Pancreas (tissue), 10 donors: ENCODE data around the gene POMGNT2. TPM values are rescaled to one million over a fixed set of nuclear protein-coding genes. Genes with fewer than 3 reads are reported as not detected.

ENCODE experiments used
- ATAC-seq, 4 donors: fragments of 200-7000 bp; cut with Tn5 transposase; one replicate each; pipeline versions ENCODE4 v1.8.0 to v1.9.1; 2020; ENCODE audit warnings: mild to moderate bottlenecking in 4 of 4, moderate library complexity in 4 of 4
- DNase-seq, 6 donors: peaks; one replicate each; pipeline ENCODE4 v3.0.0-alpha.2; 2020
- FAIRE-seq: peaks from 2 replicates; lab custom pipeline; 2012; peaks lifted over from hg19 to GRCh38; lab: Jason Lieb, UNC
- H3K27ac ChIP-seq, 4 donors: fragments of 200-600 bp; sonication (generic); 1 replicate in 3 of 4; 2 replicates in 1 of 4; pipeline versions ENCODE4 v1.5.0 to v1.8.0; 2020
- H3K27me3 ChIP-seq, 4 donors: fragments of 200-600 bp; one replicate each; pipeline ENCODE4 v1.8.0; 2021
- H3K36me3 ChIP-seq, 3 donors: fragments of 200-600 bp; sonication (generic) in 1 of 3; one replicate each; pipeline versions ENCODE4 v1.5.0 to v1.8.0; 2020 to 2021
- H3K4me1 ChIP-seq, 3 donors: fragments of 200-600 bp; one replicate each; pipeline ENCODE4 v1.8.0; 2021
- H3K4me3 ChIP-seq, 4 donors: fragments of 200-600 bp; sonication (generic) in 2 of 4; one replicate each; pipeline versions ENCODE4 v1.5.0 to v1.8.0; 2020 to 2021
- H3K9me3 ChIP-seq, 4 donors: fragments of 200-600 bp; one replicate each; pipeline ENCODE4 v1.8.0; 2021
- CTCF ChIP-seq, 4 donors: fragments of 200-600 bp; sonication (generic) in 3 of 4; IDR thresholded peaks; one replicate each; pipeline versions ENCODE4 v1.5.0 to v1.8.0; 2021; ENCODE audit warnings: antibody characterized with exemption in 4 of 4
- WGBS, 2 donors: extraction: QIAGEN DNeasy Blood & Tissue Kit; methylation state at CpG; one replicate each; pipeline ENCODE4 v1.1.7; 2013; 5-methylcytosine and 5-hydroxymethylcytosine counted together
- intact Hi-C, 3 donors: fragments of 100-400 bp; cut with DNase I; formaldehyde crosslinking; loops; one replicate each; pipeline versions ENCODE4 v1.11.1 to v1.14.2; 2022
- polyA plus RNA-seq, 2 donors: library from polyadenylated mRNA; stranded (reverse); fragments of 200-250 nt; gene quantifications; one replicate each; pipeline ENCODE4 v1.2.3, GENCODE V29; 2013
- total RNA-seq, 6 donors: library from RNA; stranded (reverse); fragmentation: NEBNext Ultra II Directional in 4 of 6; extraction: Animal tissue kit (Norgen Biotek cat#: 25700) in 4 of 6; gene quantifications; one replicate each; pipeline versions ENCODE4 v1.2.1 to v1.2.4, GENCODE V29; 2021 to 2023
- donor health status: healthy with polysubstance abuse.
- donor health status: DM: no; HTN: no; CAD: no; lungs with moderate emphysema.
- donor health status: DM: no; HTN: no; CAD: no.
- donor health status: control.
- donor health status: control.
- donor health status: Bipolar disorder and iron deficiency.
- donor health status: DM: yes; HTN: yes; CAD: no.
- donor health status: DM: no; HTN: no; CAD: no.
- donor health status: DM: no; HTN: no; CAD: no.
- donor health status: DM: yes; HTN: yes; CAD: no.

POMGNT2 gene
- total and polyA plus RNA-seq, 8 donors, result 4.4 to 13.5 (median 7.8) TPM

DNA sequence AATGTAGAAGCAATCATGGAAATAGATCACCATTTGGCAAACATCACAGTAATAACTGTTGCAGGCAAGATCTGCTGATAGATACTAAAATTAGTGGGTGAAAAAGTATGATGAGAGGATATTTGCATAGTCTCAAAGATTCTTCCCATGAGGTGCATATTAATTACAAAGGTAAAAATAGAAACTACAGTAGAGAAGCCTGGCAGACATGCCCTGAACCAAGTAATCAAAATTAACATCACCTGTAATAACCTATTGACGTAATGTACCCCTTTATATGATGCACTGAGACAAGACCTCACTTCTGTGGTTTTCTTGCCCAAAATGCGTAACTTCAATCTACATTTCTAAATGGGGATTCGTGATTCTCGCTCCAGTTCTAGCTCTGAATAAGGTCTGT, 14.4 kb downstream of the POMGNT2 start:
- Histone ChIP-seq H3K36me3 (no peaks in the 10 kb centered on the region), H3K4me1 (peaks cover 0 to 3% (median 0%) of the 10 kb centered on the region in 3 donors), H3K9me3 (no peaks in the 10 kb centered on the region), H3K27ac (no peak overlapping the region), H3K4me3 (no peak overlapping the region), H3K27me3 (no peaks in the 10 kb centered on the region)
- 97% methylated on average over 4 of the region's 4 CpGs for WGBS, 2 donors
- DNase-seq (no peak), FAIRE-seq (no peak), ATAC-seq (no peak)
- intact Hi-C loops, result no loop called here
- no peak for TF ChIP-seq CTCF (IDR thresholded peaks at IDR 0.05)

DNA sequence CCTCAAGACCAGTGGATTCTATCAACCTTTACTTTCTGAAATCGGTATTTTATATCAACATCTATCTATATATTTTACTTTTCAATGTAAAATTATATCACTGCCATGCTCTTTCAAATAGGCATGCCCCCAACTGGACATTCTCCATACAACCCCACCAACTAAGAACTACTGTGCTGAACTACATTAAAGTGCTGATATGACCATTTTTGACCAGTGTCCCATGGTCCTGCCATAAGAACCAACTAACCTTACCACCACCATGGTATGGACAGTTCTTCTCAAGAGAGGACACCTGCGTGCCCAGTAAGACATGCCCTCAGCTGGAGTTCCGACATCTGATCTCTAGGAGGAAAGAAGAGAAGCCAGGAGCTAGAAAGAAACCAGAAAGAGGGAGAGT, 15.6 kb downstream of the POMGNT2 start:
- Histone ChIP-seq H3K36me3 (no peaks in the 10 kb centered on the region), H3K4me1 (peaks cover 0 to 3% (median 0%) of the 10 kb centered on the region in 3 donors), H3K4me3 (no peak overlapping the region), H3K27me3 (no peaks in the 10 kb centered on the region), H3K9me3 (no peaks in the 10 kb centered on the region), H3K27ac (no peak overlapping the region)
- DNase-seq (no peak), FAIRE-seq (no peak), ATAC-seq (no peak)
- no peak for TF ChIP-seq CTCF (IDR thresholded peaks at IDR 0.05)
- 93% methylated on average over 3 of the region's 3 CpGs for WGBS, 2 donors
- intact Hi-C loops, result no loop called here

- H3K27me3 ChIP-seq, result no peaks in the 10 kb centered on the region
- FAIRE-seq, result no peak
- no peak for DNase-seq
- H3K9me3 ChIP-seq, result no peaks in the 10 kb centered on the region
- no peak for TF ChIP-seq CTCF (IDR thresholded peaks at IDR 0.05)
- no peak for ATAC-seq
- peaks cover 0 to 3% (median 0%) of the 10 kb centered on the region in 3 donors for H3K4me1 ChIP-seq
- intact Hi-C loops, result no loop called here
- no peaks in the 10 kb centered on the region for H3K36me3 ChIP-seq
- WGBS, 2 donors, result 91 to 93% methylated on average over 4 of the region's 4 CpGs
- H3K27ac ChIP-seq, result no peak overlapping the region
- no peak overlapping the region for H3K4me3 ChIP-seq
Measured at GRCh38 chr3:43089081-43089480, 16.8 kb downstream of the POMGNT2 start.

DNA sequence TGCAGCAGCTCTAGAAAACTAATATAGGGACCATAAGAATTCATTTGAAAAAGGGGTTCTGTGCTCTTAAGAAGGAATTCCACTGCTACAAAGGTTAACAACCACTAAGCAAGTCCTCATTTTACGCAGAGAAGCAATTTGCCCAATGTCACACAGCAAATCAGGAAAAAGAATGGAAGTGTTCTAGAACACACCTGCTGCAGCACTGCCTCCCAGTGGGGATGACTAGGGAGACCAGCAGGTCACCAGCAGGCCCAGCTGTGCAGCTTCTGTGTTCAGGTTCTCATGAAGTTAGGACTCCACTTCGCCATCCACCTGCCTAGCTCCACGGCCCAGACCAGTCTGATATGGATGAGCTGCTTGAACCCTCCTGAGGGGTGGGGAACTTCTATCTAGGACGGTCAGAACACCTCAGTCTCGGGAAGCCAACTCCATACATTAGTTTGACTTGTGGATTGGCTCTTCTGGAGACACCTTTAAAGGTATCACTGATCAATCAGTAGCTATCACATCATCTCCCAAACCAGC, 18.6 kb downstream of the POMGNT2 start:
- no peaks in the 10 kb centered on the region for H3K27me3 ChIP-seq
- H3K27ac ChIP-seq, result no peak overlapping the region
- FAIRE-seq (no peak), ATAC-seq (no peak), DNase-seq (no peak)
- H3K4me3 ChIP-seq, result no peak overlapping the region
- H3K36me3 ChIP-seq, result no peaks in the 10 kb centered on the region
- intact Hi-C loops, result no loop called here
- H3K9me3 ChIP-seq, result no peaks in the 10 kb centered on the region
- no peak for TF ChIP-seq CTCF (IDR thresholded peaks at IDR 0.05)
- peaks cover 0 to 3% (median 0%) of the 10 kb centered on the region in 3 donors for H3K4me1 ChIP-seq
- WGBS, 2 donors, result 93 to 94% methylated on average over 5 of the region's 5 CpGs

DNA sequence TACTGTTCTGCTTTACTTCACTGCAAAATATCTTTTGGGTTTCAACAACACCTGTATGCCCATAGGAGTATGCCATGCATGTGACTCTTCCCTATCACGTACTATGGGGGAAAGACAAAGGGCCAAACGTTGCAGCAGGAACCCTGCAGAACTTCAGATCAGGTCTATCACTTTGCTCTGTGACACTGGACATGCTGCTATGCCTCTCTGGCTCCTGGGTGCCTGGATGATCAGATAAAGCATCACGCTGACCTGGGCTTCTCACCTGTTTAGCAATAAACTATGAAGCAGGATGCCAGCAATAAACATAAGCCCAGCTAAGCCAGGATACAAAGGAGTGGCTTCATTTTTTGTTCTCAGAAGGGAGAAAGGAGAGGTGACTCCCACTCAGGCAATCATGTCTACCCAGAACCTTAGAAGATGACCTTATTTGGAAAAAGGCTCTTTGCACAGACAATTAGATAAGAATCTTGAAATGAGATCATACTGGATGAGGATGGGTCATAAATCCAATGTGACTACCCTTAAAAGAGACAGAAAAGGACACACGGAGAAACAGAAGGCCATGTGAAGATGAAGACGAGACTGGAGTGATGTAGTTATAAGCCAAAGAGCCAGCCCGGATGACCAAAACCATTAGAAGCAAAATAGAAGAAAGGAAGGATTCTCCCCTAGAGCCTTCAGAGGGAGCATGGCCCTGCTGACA, 19.3 kb downstream of the POMGNT2 start:
- Histone ChIP-seq H3K4me3 (no peak overlapping the region), H3K9me3 (no peaks in the 10 kb centered on the region), H3K27me3 (no peaks in the 10 kb centered on the region), H3K27ac (no peak overlapping the region), H3K36me3 (no peaks in the 10 kb centered on the region), H3K4me1 (peaks cover 0 to 3% (median 0%) of the 10 kb centered on the region in 3 donors)
- ATAC-seq, result no peak
- 90% methylated on average over 6 of the region's 6 CpGs for WGBS, 2 donors
- TF ChIP-seq CTCF (IDR thresholded peaks at IDR 0.05), result no peak
- DNase-seq, result no peak
- intact Hi-C loops, result no loop called here
- no peak for FAIRE-seq
